PFSK-1 (cell line): ENCODE measurements around the gene UGT1A7.

Source experiments
- FOXP2 ChIP-seq: optimal IDR thresholded peaks from 2 replicates; pipeline ENCODE3; 2011; ENCODE audit warnings: borderline replicate concordance, control low read depth, inconsistent platforms; ENCODE audit not compliant: insufficient read depth; ENCODE audit errors: extremely low read length, extremely low read depth
- POLR2AphosphoS5 ChIP-seq: IDR thresholded peaks from 2 replicates; pipeline ENCODE4 v1.6.1; 2012; ENCODE audit warnings: low read depth, mild to moderate bottlenecking, control low read depth, low read length, moderate library complexity
- REST ChIP-seq, 2 experiments: IDR thresholded peaks; 2 replicates each; pipeline versions ENCODE4 v1.6.1 to v1.8.0; 2011 to 2012; ENCODE audit warnings: low read depth in 2 of 2, low read length in 2 of 2, control low read depth in 1 of 2, inconsistent platforms in 1 of 2, mild to moderate bottlenecking in 1 of 2, moderate library complexity in 1 of 2; ENCODE audit not compliant: insufficient read depth in 1 of 2
- SIN3A ChIP-seq: IDR thresholded peaks from 2 replicates; pipeline ENCODE4 v1.6.1; 2012; ENCODE audit warnings: mild to moderate bottlenecking, low read length, moderate library complexity, borderline replicate concordance; ENCODE audit not compliant: insufficient read depth
- TAF1 ChIP-seq: IDR thresholded peaks from 2 replicates; pipeline ENCODE4 v1.6.1; 2012; ENCODE audit warnings: low read length, control low read depth, borderline replicate concordance; ENCODE audit not compliant: insufficient read depth

The UGT1A7 gene

GRCh38 chr2:233712611-233713261, 31.0 kb downstream of the UGT1A7 start, which contains the start of gene UGT1A5:
Gene UGT1A5 (plus strand): TSS chr2:233712907. CDS start chr2:233712992, 85 bp downstream.
- no peak for TF ChIP-seq TAF1
- no peak for TF ChIP-seq POLR2AphosphoS5
- TF ChIP-seq SIN3A: no peak
- no peak for TF ChIP-seq REST (IDR thresholded peaks at IDR 0.05; ENCODE audit: insufficient read depth in 1 of 2, low read depth in 2 of 2, low read length in 2 of 2)
- TF ChIP-seq FOXP2: no peak

- TF ChIP-seq TAF1 (no peak), REST (IDR thresholded peaks at IDR 0.05; ENCODE audit: insufficient read depth in 1 of 2, low read depth in 2 of 2, low read length in 2 of 2) (no peak), FOXP2 (no peak), POLR2AphosphoS5 (no peak), SIN3A (no peak)
These were observed 31.5 kb downstream of the UGT1A7 start for GRCh38 chr2:233713262-233713615.

GRCh38 chr2:233714121-233714520, 32.4 kb downstream of the UGT1A7 start:
- TF ChIP-seq TAF1 (no peak), SIN3A (no peak), POLR2AphosphoS5 (no peak), FOXP2 (no peak), REST (IDR thresholded peaks at IDR 0.05; ENCODE audit: insufficient read depth in 1 of 2, low read depth in 2 of 2, low read length in 2 of 2) (no peak)

GRCh38 chr2:233718552-233718951, 36.9 kb downstream of the UGT1A7 start, which contains the start of gene UGT1A4:
Gene UGT1A4 (plus strand): TSS chr2:233718736. CDS start chr2:233718821, 85 bp downstream.
- TF ChIP-seq TAF1: no peak
- no peak for TF ChIP-seq REST (IDR thresholded peaks at IDR 0.05; ENCODE audit: insufficient read depth in 1 of 2, low read depth in 2 of 2, low read length in 2 of 2)
- no peak for TF ChIP-seq POLR2AphosphoS5
- no peak for TF ChIP-seq SIN3A
- TF ChIP-seq FOXP2: no peak
